ENCODE data around the gene GMIP. TPM values are rescaled to one million over a fixed set of nuclear protein-coding genes. Genes with fewer than 3 reads are reported as not detected.

The GMIP gene
- total RNA-seq, 1 experiment from 2014 or later: 12.7 TPM

DNA sequence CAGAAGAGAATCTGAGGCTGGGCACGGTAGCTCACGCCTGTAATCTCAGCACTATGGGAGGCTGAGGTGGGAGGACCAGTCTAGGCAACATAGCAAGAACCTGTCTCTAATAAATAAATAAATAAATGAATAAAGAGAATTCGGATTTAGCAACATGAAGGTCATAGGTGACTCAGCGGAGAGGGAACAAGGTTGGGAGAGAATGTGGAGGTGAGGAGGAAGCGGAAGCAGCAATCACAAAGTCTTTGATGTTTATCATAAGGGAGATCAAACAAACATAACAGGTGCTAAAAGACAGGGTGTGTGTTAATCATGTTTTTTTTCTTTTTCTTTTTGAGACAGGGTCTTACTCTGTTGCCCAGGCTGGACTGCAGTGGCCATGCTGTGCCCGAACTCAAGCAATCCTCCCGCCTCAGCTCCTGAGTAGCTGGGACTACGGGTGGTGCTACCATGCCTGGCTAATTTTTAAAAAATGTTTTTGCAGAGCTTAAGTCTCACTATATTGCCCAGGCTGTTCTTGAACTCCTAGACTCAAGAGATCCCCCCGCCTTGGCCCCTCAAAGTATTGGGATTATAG is 41.2 kb downstream of the GMIP start:
- Histone ChIP-seq H4K91ac (ENCODE audit: insufficient read length, low read depth, low read length) (no peak overlapping the region), H2AFZ (ENCODE audit: low read length) (no peak overlapping the region), H3K14ac (ENCODE audit: insufficient read depth, low read length) (no peak overlapping the region), H3K23ac (ENCODE audit: insufficient read length, low read depth, low read length) (no peak overlapping the region), H2BK120ac (ENCODE audit: low read depth, low read length, poor library complexity, severe bottlenecking) (no peak overlapping the region), H3K27ac (ENCODE audit: insufficient read length, low read depth, low read length) (no peak overlapping the region), H3K18ac (ENCODE audit: insufficient read length, low read depth, low read length) (no peak overlapping the region), H3K9ac (ENCODE audit: extremely low read depth, insufficient read length, low read length) (no peak overlapping the region), H2BK20ac (ENCODE audit: low read depth, low read length, poor library complexity, severe bottlenecking) (no peak overlapping the region), H2AK5ac (ENCODE audit: insufficient read length, low read length) (no peak overlapping the region), H3K4ac (ENCODE audit: low read depth, low read length) (no peak overlapping the region), H2BK5ac (ENCODE audit: insufficient read length, low read length) (no peak overlapping the region), H4K20me1 (ENCODE audit: control insufficient read depth, insufficient read depth, insufficient read length) (no peaks in the 10 kb centered on the region), H2BK15ac (ENCODE audit: low read depth, low read length) (no peak overlapping the region), H3K79me1 (ENCODE audit: insufficient read depth, low read depth, low read length, poor library complexity, severe bottlenecking) (no peaks in the 10 kb centered on the region), H3K9me3 (ENCODE audit: control insufficient read depth, low read depth, low read length) (no peaks in the 10 kb centered on the region), H3K79me2 (ENCODE audit: insufficient read depth, low read length) (no peaks in the 10 kb centered on the region), H3K23me2 (ENCODE audit: insufficient read length, low read depth, low read length, poor library complexity, severe bottlenecking) (no peaks in the 10 kb centered on the region), H4K5ac (ENCODE audit: insufficient read length, low read depth, low read length) (no peak overlapping the region), H3K4me2 (ENCODE audit: insufficient read depth, insufficient read length, low read length) (no peak overlapping the region), H2BK12ac (ENCODE audit: insufficient read length, low read depth, low read length) (no peak overlapping the region), H3K56ac (ENCODE audit: insufficient read length, low read depth, low read length) (no peak overlapping the region), H3T11ph (ENCODE audit: low read length) (no peak overlapping the region), H3K4me1 (ENCODE audit: insufficient read depth, low read length) (peaks cover 4% of the 10 kb centered on the region; the same call in 1 of the 2 replicates), H3K27me3 (ENCODE audit: insufficient read depth, low read length) (no peaks in the 10 kb centered on the region), H4K8ac (replicated peaks; ENCODE audit: insufficient read length, low read depth, low read length) (no peak overlapping the region)
- no CpG with 5 or more reads among the region's 9 CpGs for WGBS (ENCODE audit: extremely low coverage, insufficient read length, low lambda C conversion rate)
- peaks cover 14 to 22% of the 10 kb centered on the region in 2 experiments for H3K4me1 Mint-ChIP-seq
- no peak overlapping the region for H3K4me3 Mint-ChIP-seq
- TF ChIP-seq, protein P1, sequence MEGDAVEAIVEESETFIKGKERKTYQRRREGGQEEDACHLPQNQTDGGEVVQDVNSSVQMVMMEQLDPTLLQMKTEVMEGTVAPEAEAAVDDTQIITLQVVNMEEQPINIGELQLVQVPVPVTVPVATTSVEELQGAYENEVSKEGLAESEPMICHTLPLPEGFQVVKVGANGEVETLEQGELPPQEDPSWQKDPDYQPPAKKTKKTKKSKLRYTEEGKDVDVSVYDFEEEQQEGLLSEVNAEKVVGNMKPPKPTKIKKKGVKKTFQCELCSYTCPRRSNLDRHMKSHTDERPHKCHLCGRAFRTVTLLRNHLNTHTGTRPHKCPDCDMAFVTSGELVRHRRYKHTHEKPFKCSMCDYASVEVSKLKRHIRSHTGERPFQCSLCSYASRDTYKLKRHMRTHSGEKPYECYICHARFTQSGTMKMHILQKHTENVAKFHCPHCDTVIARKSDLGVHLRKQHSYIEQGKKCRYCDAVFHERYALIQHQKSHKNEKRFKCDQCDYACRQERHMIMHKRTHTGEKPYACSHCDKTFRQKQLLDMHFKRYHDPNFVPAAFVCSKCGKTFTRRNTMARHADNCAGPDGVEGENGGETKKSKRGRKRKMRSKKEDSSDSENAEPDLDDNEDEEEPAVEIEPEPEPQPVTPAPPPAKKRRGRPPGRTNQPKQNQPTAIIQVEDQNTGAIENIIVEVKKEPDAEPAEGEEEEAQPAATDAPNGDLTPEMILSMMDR (conservative IDR thresholded peaks at IDR 0.05): no peak
- H3K27ac Mint-ChIP-seq: no peak overlapping the region; a peak in 1 of 7 replicates
- no peaks in the 10 kb centered on the region for H3K36me3 Mint-ChIP-seq (ENCODE audit: insufficient read depth in 1 of 3, low read depth in 3 of 3)
- DNase-seq: no peak
- no peaks in the 10 kb centered on the region for H3K9me3 Mint-ChIP-seq
- no peaks in the 10 kb centered on the region for H3K27me3 Mint-ChIP-seq (ENCODE audit: low read depth)

All from H9 (cell line).